GM18951 (cell line): Measurements from ENCODE around the gene PPIL6.

Experiments
- POLR2A ChIP-seq: IDR thresholded peaks from 4 replicates; pipeline ENCODE4 v1.6.1; 2011; ENCODE audit warnings: mild to moderate bottlenecking; ENCODE audit not compliant: insufficient read length, insufficient read depth; ENCODE audit errors: extremely low read depth
- in situ Hi-C: fragments of 300-500 bp; cut with MboI; formaldehyde crosslinking; loops from one replicate; pipeline ENCODE4 v1.12.0; 2022; ENCODE audit warnings: low sequenced_read_pairs, mixed read lengths, inconsistent platforms; ENCODE audit not compliant: unreplicated experiment

PPIL6 gene

GRCh38 chr6:109389650-109390274 is 50.7 kb downstream of the PPIL6 start:
- in situ Hi-C loops, result loop anchor here (10.0 kb wide), 1 partner anchor 205 kb away; no protein-coding TSS in a partner anchor
- TF ChIP-seq POLR2A, result no peak

GRCh38 chr6:109388265-109388664 is 52.2 kb downstream of the PPIL6 start:
- TF ChIP-seq POLR2A, result no peak
- in situ Hi-C loops, result loop anchor here (10.0 kb wide), 1 partner anchor 203 kb away; no protein-coding TSS in a partner anchor

- in situ Hi-C loops, result loop anchor here (10.0 kb wide), 1 partner anchor 199 kb away; no protein-coding TSS in a partner anchor
- TF ChIP-seq POLR2A, result no peak
Observed at GRCh38 chr6:109383438-109383940, 56.9 kb downstream of the PPIL6 start.

GRCh38 chr6:109382576-109383437 is 57.6 kb downstream of the PPIL6 start:
- in situ Hi-C loops, result loop anchor here (10.0 kb wide), 1 partner anchor 198 kb away; no protein-coding TSS in a partner anchor
- peak; percentile 58 for TF ChIP-seq POLR2A

GRCh38 chr6:109381747-109382575 is 58.5 kb downstream of the PPIL6 start, which contains the start of gene CD164:
Gene CD164, minus strand, starts transcription at chr6:109382467. Its CDS starts 89 bp downstream, at chr6:109382378.
- TF ChIP-seq POLR2A, result peak; percentile 96

GRCh38 chr6:109381061-109381746 is 59.2 kb downstream of the PPIL6 start:
- in situ Hi-C loops, result loop anchor here (10.0 kb wide), 1 partner anchor 196 kb away; no protein-coding TSS in a partner anchor
- TF ChIP-seq POLR2A, result no peak

More at GRCh38 chr6:109381747-109382575, 58.5 kb downstream of the PPIL6 start, which contains the start of gene CD164:
- in situ Hi-C loops, result loop anchor here (10.0 kb wide), 1 partner anchor 197 kb away; no protein-coding TSS in a partner anchor

GRCh38 chr6:109379711-109380110 is 60.7 kb downstream of the PPIL6 start:
- in situ Hi-C loops, result loop anchor here (10.0 kb wide), 1 partner anchor 195 kb away; no protein-coding TSS in a partner anchor
- TF ChIP-seq POLR2A, result no peak

- in situ Hi-C loops, result no loop called here
- TF ChIP-seq POLR2A, result no peak
Observed at GRCh38 chr6:109377717-109378116, 62.7 kb downstream of the PPIL6 start.

- in situ Hi-C loops, result no loop called here
- TF ChIP-seq POLR2A, result no peak
Observed at GRCh38 chr6:109374326-109374892, 66.0 kb downstream of the PPIL6 start.

- no peak for TF ChIP-seq POLR2A
- in situ Hi-C loops, result no loop called here
Observed at GRCh38 chr6:109373762-109374161, 66.7 kb downstream of the PPIL6 start.

- no peak for TF ChIP-seq POLR2A
Observed at GRCh38 chr6:109373331-109373730, 67.1 kb downstream of the PPIL6 start.

GRCh38 chr6:109372130-109372529 is 68.3 kb downstream of the PPIL6 start:
- peak; percentile 16 for TF ChIP-seq POLR2A
- in situ Hi-C loops, result no loop called here

More at GRCh38 chr6:109373331-109373730, 67.1 kb downstream of the PPIL6 start:
- in situ Hi-C loops, result no loop called here

- no peak for TF ChIP-seq POLR2A
- in situ Hi-C loops, result no loop called here
Observed at GRCh38 chr6:109370792-109371191, 69.6 kb downstream of the PPIL6 start.
